ENCODE data around the gene CISD3.

CISD3 gene

DNA sequence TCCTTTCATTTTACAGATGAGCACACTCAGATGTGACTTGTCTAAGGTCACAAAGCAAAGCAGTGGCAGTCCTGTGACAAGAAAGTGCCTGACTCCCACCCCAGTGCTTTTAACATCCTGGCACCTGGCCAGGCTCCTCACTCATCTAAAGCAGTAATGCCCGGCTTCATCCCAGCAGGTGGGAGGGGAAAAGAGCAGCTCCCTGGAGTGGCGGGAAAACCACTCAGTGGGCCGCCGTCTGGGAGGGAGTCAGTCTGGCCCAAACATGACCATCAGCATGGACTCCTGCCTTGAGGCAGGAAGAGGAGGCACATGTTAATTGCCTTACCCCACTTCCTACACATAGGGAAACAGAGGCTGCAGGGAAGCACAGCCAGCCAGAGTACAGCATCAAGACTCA is 15.4 kb downstream of the CISD3 start:
- peak; percentile 16 for DNase-seq (ENCODE audit: low read depth)

DNA sequence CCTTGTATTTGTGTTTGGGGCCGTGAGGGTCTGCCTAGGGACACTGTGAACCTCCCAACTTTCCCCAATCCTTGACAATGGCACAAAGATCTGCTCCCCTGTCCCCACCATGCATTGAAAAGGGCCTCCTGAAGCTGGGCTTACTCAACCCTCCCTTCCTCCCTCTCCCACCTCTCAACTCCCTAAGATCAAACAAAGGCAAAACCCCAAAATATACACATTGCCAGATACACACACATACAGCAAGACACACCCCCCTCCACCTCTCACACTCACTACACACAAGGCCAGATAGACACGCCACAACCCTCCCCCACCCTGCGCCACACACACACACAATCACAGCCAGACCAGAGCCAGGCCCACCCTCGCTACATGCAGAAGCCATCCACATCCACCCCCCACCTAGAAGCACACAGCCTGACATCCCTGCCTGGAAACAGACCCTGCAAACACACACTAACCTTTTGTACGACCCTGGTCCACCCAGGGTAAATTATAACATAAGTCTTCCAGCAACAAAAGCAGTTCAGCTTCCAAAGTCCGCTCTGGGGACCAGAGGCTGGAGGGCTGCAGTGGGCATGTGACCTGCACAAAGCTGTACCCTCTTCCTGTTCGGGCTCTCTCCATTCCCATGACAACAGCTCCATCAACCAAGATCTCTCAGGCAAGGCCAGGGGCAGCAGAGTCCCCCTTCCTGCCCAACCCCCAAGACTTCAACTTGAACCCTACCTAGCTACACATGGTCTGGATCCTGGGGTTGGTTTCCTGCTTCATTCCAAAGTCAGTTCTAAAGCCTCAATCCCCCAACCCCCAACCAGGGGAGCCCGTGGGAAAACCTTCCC is 16.1 kb downstream of the CISD3 start:
- no peak for DNase-seq (ENCODE audit: low read depth)

DNA sequence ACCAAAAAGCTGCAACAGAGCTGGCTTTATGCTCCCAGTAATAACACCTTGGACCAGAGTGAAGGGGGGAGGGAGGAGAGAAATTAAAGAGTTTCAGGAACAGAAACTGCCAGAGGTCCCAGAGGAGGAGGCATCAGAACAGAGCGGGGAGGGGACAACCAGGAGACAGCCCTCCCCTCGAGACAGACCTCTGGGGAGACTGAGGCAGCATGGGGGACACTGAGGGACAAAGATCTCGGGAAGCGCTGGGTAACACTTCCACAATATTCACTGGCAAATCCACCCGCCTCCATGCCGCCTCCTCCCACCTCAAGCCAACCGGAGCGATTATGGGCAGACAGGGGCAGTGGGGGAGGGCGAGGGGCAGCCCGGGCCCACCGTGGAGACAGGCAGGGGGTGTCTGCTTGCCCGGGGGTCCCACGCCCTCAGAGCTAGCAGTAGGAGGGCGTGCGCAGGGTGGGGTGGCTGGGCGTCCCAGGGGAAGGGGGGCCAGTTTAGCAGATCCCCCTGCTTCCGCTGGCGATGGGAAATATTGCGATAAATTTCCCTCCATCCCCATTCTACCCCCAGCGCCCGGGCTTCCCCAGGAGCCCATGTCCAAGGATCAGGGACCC is 16.8 kb downstream of the CISD3 start:
- DNase-seq (ENCODE audit: low read depth), result peak; percentile 17

DNA sequence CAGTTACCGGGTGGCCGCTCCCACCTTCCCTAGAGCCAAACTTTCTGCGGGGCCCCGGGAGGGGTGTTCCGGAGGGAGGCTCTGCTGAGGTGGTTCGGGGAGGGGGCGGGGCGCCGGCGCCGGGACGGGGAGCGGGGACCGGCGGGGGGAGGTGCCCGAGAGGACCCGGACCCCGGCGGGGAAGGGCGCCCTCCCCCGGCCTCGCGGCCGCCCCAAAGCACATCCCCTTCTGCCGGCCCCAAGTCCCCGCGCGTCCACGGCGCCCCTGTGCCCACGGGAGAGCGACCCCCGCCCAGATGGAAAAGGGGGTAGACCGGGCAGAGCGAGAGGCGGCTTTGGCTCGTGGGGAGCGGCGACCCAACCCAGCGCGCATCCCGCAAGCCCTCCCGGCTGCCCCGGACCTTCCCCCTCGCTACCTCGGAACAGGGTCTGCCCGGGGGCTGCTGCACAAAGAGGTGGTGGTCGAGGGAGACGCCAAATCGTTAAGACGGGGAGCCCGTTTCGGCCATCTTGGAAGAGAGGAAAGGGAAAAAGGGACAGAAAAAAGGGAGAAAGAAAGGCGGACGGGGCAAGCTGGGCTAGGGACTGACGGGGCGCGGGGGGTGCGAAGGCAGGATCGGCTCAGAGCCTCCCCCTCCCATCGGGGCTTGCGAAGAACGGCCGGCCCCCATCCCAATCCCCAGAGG is 17.5 kb downstream of the CISD3 start:
- peak; percentile 42 for DNase-seq (ENCODE audit: low read depth)

DNA sequence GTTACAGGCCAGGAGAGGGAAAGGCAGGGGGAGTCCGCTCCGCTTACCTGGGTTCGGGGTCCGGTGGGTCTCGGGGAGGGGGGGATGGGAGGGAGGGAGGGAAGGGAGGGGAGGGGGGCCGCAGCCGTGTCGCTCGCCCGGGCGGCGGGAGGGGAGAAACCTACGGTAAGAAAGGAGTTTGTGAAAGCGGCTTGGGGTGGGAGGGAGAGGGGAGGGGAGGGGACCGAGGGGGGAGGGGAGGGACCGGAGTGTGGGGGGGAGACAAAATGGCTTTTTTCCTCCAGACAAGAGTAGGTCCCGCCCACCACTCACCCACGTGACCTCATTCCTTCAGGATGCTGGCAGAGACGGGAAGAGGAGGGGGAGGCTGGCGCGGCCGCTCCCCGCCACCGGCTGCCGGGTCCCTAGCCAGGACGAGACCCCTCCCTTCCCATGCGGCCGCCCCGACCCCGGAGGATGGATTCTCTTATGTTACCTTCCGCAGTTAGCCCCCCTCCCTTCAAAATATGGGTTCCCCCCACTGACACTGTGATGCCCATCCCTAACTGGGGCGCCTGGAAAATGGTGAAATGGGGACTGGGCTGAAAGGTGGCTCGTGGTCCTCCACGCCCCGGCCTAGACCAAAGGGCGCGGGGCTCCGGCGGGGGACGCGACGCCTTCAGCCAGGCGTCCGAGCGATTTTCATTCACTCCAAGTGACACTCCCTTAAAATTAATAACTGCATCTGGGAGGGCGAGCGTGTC is 18.2 kb downstream of the CISD3 start, which contains the start of gene PCGF2:
Gene PCGF2 (minus strand): TSS at position 188 of the 743 bp plus-strand sequence. CDS start 7,934 bp downstream, outside the sequence.
- DNase-seq (ENCODE audit: low read depth), result peak; percentile 94

DNA sequence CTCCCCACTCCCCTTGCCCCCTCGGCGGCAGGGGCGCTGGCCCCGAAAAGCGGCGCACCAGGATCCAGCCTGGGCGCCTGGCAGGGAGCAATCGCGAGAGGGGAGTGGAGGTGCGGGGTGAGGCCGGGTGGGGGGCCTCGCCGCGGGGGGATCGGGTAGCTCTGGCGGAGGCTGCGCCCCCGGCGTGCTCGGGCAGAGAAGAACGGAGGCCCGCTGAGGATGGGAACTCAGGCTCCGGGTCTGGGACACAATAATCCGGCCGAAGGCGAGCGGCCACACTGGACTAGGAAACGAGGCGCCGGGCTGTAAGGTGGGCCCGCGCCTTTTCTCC is 18.7 kb downstream of the CISD3 start:
- DNase-seq (ENCODE audit: low read depth), result no peak

DNA sequence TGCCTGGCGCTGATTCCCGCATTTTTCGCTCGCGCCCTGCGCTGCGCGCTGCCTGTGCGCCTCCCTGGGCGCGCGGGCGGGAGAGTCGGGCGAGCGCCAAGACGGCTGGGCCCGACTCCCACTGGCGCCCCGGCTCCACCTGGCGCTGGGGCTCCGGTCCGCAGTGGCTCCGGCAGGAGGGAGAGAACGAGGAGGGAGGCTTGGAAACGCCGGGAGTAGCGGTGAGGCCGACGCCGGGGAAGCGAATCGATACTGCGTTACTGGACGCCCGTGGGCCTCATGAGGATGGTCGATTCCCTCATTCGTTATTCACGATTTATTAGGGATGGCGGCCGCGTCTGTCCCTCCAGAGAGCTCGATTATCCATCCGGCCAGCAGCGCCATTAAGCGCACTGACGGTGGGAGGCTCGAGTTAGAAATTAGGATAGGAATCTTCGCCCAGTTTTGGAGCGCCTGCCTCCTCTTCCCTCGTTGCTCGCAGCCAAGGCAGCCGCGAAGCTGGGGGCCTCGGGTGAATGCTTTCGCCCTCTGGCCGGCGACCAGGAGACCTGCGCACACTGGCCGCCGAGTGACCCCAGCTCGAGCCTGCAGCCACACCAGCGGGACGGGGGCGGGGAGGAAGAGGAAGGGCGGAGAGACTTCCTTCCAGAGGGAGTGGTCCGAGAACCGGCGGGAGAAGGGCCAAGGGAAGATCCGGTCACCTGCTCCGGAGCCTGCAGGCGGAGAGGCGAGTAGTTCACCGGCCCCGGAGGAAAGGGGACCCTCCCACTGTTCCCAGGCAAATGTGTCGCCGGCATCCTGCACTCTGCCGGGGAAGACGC is 19.3 kb downstream of the CISD3 start:
- DNase-seq (ENCODE audit: low read depth), result peak; percentile 89

DNA sequence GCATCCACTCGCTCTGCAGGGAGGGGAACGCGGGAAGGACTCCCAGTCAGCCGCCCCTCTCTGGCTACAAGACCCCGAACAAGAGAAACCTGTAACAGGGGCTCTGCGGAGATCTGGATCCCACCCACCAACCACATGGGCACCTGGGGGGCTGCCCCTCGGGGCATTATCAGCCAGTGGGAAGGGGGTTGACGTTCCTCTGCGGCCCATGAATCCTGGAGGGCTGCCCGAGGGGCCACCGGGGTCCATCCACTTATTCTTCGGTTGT is 19.8 kb downstream of the CISD3 start:
- no peak for DNase-seq (ENCODE audit: low read depth)

DNA sequence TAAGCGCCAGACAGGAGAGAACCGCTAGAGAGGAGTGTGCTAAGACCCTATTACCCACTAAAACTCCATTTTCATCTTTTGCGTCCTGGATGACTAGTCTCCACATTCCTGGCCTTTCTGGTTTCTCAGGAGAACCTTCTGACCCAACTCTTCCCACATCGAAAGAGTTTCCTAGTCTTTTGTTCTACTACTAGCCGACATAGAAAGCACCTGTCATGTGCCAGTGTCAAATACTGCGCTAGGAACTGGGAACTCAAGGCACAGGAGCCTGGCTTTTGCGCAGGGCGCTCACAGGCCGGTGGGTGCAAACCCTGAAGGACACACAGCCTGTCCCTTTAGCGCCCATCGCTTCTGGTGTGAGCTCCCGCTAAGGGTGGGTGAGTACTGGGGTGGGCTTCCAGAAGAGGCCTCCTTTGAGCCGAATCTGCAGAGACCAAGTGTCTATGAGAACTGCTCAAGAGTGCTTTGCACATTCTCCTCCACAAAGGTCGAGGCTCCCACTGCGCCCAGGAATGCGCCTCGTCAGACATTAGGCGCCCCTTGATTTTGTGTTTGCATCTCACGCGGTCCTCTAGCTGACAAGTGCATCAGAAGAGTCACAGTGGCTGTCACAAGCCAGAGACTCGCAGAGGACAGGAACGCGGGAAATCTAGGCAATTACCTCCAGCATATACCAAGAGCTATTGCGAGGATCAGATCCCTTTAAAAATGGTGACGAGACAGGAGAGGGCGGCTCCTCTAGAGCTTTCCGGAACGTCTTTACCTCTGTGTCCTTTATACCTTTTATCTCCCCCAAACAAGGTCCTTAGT is 20.4 kb downstream of the CISD3 start:
- peak; percentile 47 for DNase-seq (ENCODE audit: low read depth)

DNA sequence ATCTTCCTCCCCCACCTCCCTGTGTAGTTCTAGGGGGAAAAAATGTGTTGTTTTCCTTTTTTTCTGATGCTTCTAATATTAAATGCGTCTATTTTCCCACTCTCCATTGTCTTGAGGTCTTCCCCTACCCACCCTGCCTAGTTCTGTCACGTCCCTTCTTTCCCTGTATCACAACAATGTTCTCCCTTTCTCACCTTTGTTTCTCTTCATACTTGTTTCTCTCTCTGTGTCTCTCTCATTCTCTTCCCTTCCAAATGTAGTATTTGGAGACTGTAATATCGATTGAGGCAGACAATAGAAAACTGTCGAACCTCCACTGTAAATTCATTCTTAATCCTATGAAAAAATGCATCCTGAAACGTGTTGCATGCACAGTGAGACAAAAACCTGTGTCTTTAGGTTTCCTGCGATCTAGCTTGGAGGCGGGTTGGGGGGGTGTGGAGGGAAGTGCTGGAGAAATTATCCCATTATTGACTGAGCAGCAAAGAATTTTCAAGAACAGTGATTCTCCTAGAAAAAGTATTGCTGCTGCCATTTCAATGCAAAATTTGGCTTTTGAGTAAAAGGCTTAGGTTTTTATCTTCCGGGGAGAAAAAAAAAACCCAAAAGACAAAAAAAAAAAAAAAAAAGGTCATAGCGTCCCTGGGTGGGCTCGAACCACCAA is 21.1 kb downstream of the CISD3 start:
- DNase-seq (ENCODE audit: low read depth), result peak; percentile 58

DNA sequence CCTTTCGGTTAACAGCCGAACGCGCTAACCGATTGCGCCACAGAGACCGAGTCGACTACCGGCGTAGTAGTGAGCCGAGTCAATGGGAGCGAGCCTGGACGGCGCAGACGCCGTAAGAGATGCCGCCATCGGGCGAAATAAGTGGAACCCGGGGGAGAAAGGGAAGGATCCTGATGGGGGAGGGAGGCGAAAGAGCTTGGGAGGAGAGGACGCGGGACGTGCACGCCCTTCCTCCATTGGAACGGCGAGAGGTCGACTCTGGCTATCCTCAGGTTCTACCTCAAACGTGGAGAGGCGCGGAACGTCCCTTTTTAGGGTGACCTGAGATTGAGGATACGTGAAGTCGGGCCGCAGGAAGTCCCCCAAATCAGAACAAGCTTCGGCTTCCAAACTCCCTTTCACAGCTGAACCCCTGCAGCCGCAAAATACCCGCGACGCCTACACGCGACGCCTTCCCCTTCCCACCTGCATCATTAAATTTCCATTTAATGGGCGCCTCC is 21.7 kb downstream of the CISD3 start:
- DNase-seq (ENCODE audit: low read depth), result peak; percentile 88

DNA sequence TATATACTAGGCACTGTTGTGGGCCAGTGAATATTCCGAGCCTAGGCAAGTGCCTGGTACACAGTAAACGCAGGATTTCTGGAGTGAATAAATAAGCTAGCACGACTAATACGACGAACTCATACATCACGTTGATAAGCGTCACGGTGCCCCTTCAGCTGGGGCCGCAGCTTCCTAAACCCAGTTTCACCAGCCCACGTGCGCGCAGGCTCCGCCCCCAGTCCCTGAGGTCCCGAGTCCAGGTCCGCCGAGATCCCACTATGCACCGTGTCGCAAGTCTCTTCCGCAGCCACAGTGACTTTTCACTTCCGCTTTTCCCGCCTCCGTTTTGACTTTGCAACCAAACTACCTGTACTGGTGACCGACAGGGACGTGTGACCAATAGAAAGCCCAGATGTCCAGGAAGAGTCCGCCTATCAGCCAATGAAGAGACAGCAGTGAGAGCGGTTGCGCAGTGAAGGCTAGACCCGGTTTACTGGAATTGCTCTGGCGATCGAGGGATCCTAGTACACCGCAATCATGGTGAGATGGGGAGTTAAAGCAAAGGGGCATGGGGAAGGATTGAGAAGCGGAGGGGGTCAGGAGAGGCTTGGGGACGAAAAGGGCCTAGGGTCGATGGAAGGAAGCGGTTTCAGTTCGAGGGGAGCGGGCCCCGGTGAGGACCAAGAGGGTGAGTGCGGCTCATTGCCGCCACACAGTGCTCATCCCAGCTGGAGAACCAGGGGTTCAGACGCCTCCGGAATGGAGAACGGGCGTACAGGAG is 22.3 kb downstream of the CISD3 start, which contains the start of gene PSMB3:
Gene PSMB3 (plus strand): TSS at position 434 of the 763 bp plus-strand sequence. CDS start 86 bp downstream, at position 520.
- DNase-seq (ENCODE audit: low read depth), result peak; percentile 100

DNA sequence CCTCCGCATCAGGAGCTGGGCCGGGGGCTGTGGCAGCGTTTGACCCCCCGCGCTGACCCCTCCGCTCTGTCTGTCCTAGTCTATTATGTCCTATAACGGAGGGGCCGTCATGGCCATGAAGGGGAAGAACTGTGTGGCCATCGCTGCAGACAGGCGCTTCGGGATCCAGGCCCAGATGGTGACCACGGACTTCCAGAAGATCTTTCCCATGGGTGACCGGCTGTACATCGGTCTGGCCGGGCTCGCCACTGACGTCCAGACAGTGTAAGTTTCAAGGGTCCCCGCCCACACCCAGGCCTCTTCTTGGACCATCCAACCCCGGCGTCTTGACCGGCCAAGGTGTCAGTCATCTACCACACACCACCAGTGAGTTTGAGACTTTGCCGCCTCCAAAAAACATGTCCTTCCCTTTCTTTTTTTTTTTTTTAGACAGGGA is 22.9 kb downstream of the CISD3 start:
- peak; percentile 28 for DNase-seq (ENCODE audit: low read depth)

DNA sequence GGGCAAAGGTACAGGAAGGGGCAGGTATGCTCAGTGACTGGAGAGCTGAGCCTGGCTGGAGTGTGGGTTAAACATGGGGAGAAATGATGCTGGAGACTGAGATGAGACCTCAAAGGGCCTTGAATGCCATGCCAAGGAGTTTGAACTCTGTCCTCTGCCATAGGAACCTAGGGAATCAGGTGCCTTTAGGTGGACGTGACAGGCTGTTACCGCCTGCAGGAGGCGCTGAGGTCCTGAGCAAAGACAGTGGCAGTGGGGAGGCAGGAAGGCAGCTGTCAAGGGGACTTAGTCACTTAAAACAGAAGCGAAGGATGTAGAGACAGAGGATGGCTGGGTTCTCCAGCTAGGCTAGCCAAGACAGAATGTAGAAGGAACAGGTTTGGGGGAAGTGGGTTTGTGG is 31.5 kb downstream of the CISD3 start:
- peak; percentile 65 for DNase-seq (ENCODE audit: low read depth)

DNA sequence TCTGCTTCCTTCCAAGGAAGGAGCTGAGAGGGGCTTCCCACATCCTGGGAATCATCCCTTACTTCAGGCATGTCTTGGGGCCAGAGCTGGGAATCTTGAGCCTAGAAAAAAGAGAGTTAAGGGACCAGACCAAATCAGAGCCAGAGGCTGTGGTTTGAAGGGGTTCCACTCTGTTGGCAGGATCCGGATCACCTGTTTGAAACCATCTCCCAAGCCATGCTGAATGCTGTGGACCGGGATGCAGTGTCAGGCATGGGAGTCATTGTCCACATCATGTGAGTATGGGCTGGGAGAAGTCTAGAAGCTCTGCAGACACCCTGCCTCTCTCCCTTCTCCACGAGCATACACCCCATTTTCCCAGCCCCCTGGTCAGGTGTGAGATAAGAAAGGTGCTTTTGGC is 32.1 kb downstream of the CISD3 start:
- no peak for DNase-seq (ENCODE audit: low read depth)

DNA sequence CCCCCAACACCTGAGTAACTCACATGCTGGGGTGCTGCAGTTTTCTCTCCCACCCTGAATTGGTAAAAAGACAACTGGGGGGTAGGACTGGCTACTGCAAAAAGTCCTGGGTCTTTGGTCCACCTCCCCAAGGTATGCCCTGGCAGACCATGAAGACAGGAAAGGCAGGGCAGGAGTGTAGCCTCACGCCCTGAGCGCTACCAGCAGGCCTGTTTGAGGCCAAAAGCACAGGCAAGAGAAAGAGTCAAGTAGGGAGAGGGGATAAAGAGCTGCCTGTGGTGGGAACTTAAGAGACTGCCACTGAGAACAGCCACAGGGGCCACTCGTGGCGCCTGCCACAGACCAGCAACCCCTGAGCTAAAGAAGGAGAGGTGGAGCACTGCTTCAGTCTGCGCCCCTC is 36.2 kb downstream of the CISD3 start:
- no peak for DNase-seq (ENCODE audit: low read depth)

DNA sequence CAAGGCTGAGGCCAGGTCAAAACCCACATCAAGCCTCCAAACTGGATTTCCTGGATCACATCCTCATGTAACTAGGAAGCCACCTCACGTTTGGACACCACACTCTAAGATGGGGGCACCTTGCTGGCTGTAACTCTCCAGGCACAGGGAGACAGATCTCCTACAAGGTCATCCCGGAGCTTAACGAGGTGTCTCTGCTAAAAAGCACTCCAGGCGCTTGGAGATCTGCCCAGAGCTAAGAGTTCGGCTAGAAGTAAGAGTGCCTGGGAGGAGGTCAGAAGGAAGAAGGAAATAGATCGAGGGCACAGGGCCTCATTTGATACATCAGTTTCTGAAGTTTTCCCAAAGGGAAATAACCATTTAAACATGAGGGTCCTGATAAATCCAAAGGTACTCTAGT is 38.3 kb downstream of the CISD3 start:
- no peak for DNase-seq (ENCODE audit: low read depth)

DNA sequence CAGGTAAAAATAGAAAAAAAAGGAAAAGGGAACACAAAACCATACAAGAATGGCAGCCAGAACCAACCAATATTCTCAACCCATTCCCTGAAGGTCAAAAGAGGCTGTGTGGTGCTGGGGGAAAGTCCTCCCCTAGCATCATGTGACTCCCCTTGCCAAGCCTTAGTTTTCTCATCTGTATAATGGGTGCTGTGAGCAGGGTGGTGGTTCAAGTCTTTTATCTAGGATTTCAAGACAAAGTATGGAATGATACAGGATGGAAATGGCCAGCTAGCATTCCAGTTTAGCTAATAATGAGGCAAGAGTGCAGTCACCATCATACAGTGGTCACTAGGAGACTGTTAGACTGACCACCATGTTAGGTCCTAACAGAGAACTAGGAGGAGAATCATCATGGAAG is 43.1 kb downstream of the CISD3 start:
- DNase-seq (ENCODE audit: low read depth), result no peak

DNA sequence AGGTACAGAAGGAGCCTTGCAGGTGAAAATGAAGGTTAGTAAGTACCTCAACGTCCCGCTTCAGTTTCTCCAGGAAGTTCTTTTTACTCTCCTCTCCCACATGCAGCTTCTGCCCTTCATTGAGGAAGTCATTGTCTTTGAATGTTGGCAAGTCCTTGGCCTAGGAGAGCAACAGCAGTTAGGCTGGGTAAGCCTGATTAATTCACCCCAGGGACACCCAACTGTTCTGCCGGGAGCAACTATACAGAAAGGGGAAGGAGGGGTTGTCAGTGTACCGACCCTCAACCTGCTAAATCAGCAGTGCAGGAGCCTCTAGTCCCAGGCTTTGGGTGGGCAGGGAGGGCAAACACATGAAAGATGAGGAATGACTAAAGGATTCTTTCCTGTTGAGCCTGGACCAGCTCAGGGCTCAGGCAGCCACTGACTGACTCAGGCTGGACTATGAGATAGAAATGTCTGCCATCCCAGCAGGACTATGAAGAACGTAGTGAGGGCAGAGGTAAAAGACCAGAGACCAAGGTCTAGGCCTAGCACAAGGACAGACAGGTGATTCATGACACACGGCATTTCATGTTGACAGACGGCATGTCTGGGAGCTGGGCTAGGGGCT is 47.6 kb downstream of the CISD3 start:
- peak; percentile 56 for DNase-seq (ENCODE audit: low read depth)
